ENCODE data around the gene TYRP1.

Gene TYRP1

DNA sequence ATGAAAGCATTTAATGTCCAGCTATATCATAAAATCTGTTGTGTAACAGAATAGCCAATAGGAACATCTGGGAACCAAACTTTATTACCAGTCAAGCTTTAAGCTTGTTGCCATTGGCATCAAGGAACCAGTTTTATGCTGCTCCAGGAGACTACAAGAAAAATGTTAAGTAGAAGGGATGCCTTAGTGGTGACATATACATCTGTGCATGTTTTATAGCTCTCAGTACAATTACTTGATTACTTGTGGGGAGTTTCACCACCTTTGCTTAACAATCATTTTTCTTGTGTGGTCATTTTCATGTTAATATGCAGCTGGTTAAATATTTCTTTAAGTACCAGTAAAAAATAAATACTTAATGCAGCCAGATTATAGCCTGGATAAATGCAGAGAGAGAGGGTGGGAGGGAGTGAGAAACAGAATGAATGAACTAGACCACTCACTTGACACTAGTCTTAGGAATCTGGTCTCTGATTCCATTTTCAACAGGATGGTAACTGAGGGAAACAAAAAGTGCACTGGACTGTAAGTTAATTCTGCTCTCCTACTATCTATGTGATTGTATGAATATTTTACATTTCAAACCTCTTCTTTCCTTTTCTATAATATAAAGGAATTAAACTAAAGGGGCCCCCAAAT is 45.9 kb downstream of the TYRP1 start:
- DNase-seq = no peak

DNA sequence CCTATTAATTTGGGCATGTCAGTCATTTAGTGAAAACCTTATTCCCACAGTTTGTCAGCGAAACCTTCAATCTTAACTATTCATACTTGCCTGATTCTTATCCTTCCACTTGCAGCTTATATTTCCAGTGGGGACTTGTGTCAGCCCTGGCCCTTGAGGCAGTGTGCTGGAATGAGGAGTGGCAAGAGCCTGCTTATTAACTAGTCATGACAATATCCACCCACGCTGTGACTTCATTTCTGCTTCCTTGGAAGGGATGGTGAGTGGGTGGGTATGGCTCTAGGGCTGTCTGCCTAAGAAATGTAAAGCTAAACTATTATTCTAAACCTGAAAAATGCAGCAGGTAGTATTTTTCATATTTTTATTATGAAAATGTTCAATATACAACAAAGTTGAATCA is 47.7 kb downstream of the TYRP1 start:
- DNase-seq = no peak

DNA sequence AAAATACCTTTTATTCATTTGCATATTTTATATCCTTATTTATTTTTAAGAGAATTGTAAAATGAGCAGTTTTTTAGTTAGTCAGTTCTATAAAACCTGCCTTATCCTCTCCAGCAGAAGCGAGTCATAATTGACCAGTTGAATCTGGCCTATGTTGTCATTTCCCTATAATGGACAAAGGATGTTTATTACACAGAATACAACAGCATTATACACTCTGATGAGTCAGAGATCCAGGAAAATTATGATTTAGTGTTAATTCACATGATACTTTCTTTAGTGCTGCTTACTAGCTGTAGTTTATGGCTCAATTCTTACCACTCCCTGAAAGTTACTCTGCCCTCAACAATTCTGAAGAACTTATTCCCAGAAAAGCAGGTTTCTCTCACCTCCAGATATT is 54.8 kb downstream of the TYRP1 start:
- DNase-seq = no peak

DNA sequence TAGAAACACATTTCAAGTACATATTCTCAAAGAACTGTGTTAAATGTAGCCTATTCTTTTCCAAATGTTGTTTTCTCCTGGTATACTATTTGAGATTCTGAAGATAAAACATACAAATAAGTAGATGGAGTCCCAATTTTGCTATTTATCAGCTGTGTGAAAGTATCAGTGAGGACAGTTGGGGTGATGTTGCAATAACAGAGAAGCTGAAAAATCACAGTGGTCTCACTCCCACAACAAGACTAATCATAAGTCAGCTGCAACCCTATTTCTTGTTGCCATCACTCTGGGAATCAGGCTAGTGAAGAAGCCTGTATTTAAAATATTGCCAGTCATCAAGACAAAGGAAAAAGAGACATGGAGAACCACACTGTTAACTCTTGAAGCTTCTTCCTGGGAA is 55.8 kb downstream of the TYRP1 start:
- DNase-seq = no peak

DNA sequence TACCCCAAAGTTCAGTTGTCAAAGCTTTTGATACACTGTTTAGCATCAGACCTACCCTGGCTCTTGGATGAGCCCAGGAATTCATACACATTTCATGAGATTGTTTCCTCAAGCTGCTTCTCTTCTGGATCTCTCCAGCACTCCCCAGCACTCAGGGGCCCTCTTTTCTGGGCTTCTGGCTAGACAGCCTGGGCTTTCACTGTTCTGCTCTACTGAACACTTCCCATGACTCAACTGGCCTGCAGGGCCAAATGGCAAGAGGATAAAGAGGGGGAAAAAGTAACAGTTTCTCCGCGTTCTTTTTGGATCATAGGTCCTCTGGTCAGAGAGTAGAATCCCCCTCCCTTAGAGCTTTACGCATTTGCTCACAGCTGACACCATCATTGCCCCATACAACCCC is 60.7 kb downstream of the TYRP1 start:
- no peak for DNase-seq

DNA sequence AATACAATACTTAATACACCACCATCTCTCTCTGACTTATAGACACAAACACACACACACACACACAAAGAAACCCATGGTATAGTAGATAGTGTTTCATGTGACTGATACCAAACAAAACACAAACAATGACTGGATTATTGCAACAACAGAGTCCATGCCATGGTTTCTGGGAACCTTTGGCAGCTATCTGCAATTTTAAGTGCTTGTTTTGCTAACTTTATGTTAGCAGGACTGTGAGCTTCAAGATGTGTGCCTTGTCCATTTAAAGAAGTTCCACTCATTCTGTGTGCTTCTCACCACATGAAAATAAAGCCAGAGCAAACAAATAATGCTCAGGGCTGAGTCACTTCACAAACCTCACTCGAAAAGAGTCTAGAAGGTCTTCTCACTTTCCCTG is 66.6 kb downstream of the TYRP1 start:
- DNase-seq = no peak

Data from stimulated activated CD4-positive, alpha-beta T cell treated with anti-CD3 and anti-CD28 coated beads, Interleukin-4, amount 100 ng/mL, for 24 hours (primary cell).